PFSK-1 (cell line): Measurements from ENCODE around the gene LEMD2.

Source experiments
- FOXP2 ChIP-seq: optimal IDR thresholded peaks from 2 replicates; pipeline ENCODE3; 2011; ENCODE audit warnings: borderline replicate concordance, control low read depth, inconsistent platforms; ENCODE audit not compliant: insufficient read depth; ENCODE audit errors: extremely low read length, extremely low read depth
- POLR2AphosphoS5 ChIP-seq: IDR thresholded peaks from 2 replicates; pipeline ENCODE4 v1.6.1; 2012; ENCODE audit warnings: low read depth, mild to moderate bottlenecking, control low read depth, low read length, moderate library complexity
- REST ChIP-seq, 2 experiments: IDR thresholded peaks; 2 replicates each; pipeline versions ENCODE4 v1.6.1 to v1.8.0; 2011 to 2012; ENCODE audit warnings: low read depth in 2 of 2, low read length in 2 of 2, control low read depth in 1 of 2, inconsistent platforms in 1 of 2, mild to moderate bottlenecking in 1 of 2, moderate library complexity in 1 of 2; ENCODE audit not compliant: insufficient read depth in 1 of 2
- SIN3A ChIP-seq: IDR thresholded peaks from 2 replicates; pipeline ENCODE4 v1.6.1; 2012; ENCODE audit warnings: mild to moderate bottlenecking, low read length, moderate library complexity, borderline replicate concordance; ENCODE audit not compliant: insufficient read depth
- TAF1 ChIP-seq: IDR thresholded peaks from 2 replicates; pipeline ENCODE4 v1.6.1; 2012; ENCODE audit warnings: low read length, control low read depth, borderline replicate concordance; ENCODE audit not compliant: insufficient read depth

Gene LEMD2

GRCh38 chr6:33757906-33758305 lies 31.0 kb downstream of the LEMD2 start:
- no peak for TF ChIP-seq POLR2AphosphoS5
- no peak for TF ChIP-seq REST (IDR thresholded peaks at IDR 0.05; ENCODE audit: insufficient read depth in 1 of 2, low read depth in 2 of 2, low read length in 2 of 2)
- TF ChIP-seq SIN3A, result no peak
- TF ChIP-seq FOXP2, result no peak
- TF ChIP-seq TAF1, result no peak

- TF ChIP-seq SIN3A, result no peak
- no peak for TF ChIP-seq REST (IDR thresholded peaks at IDR 0.05; ENCODE audit: insufficient read depth in 1 of 2, low read depth in 2 of 2, low read length in 2 of 2)
- no peak for TF ChIP-seq TAF1
- TF ChIP-seq FOXP2, result no peak
- no peak for TF ChIP-seq POLR2AphosphoS5
Observed at GRCh38 chr6:33757113-33757512, 31.8 kb downstream of the LEMD2 start.

DNA sequence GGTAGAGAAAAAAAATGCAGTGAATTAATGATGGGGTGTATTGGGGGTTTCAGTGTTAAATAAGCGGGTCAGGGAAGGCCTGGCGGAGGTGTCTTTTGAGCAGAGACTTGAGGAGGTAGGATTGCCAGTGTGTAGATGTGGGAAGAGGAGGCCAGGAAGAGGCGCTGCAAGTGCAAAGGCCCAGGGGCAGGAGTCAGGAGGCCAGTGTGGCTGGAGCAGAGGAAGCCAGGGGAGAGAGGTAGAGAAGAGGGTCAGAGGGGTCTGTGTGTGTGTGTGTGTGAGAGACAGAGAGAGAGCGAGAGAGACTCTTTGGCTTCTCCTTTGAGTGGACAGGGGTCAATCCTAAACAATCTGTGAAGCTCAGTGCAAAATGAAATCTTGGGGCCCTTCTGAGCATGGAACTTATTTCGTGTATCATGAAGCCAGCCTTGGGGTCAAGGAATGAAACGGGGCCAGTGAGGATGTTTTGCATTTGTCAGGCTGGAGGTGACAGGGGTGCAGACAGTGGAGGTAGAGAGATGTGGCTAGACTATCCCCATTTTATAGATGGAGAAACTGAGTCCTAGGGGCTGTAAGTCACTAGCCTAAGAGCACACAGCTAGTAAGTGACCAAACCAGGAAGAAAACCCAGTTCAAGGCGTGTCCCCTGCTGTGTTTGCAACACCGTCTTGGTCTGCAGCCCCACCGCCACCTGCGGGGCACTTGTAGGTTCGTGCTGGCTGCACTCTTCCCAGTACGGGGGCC lies 32.5 kb downstream of the LEMD2 start:
- TF ChIP-seq SIN3A, result no peak
- no peak for TF ChIP-seq POLR2AphosphoS5
- no peak for TF ChIP-seq FOXP2
- TF ChIP-seq REST (IDR thresholded peaks at IDR 0.05; ENCODE audit: insufficient read depth in 1 of 2, low read depth in 2 of 2, low read length in 2 of 2), result no peak
- TF ChIP-seq TAF1, result no peak

DNA sequence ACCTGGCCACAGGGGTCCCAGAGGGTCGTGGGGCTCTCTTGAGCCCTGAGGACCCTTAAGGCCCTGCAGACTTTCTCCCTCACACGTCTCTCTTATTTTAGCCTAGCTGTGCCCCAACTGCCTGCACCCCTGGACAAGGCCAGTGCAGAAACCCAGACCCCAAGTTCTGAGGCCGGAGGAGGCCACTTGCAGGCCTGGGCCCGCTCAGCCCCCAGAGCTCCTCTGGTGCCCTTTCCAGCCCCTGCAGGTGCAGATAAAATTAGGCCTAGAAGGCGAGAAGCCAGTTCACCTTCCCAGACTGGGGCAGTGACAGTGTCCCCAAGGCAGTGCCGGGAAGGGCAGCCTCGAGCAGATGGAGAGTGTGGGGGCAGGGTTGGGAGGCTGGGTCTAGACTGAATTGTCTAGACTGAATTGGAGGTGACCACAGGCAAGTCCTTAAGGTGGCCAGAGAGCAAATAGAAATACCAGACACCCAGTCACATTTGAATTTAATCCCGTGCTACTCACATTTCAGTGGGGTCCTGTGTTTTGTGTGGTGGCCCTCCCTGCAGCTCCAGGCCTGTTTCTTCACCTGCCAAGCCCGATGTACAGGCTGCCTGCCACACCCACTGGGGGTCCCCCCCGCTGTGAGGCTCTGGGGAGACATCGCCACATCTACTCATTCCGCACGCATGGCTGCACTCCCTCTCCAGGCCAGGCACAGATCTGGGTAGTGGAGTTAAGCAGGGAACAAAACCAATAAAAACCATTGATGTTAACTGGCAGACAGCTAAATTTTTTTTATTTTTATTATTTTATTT lies 33.7 kb downstream of the LEMD2 start:
- TF ChIP-seq POLR2AphosphoS5, result no peak
- no peak for TF ChIP-seq REST (IDR thresholded peaks at IDR 0.05; ENCODE audit: insufficient read depth in 1 of 2, low read depth in 2 of 2, low read length in 2 of 2)
- TF ChIP-seq FOXP2, result no peak
- TF ChIP-seq TAF1, result no peak
- no peak for TF ChIP-seq SIN3A
